Measurements from ENCODE around the gene ZBP1. TPM values are rescaled to one million over a fixed set of nuclear protein-coding genes. Genes with fewer than 3 reads are reported as not detected.

ZBP1 gene
- total RNA-seq, 1 experiment from 2014 or later, result not detected

GRCh38 chr20:57652606-57653545, 32.6 kb upstream of the ZBP1 start:
- no peaks in the 10 kb centered on the region for H3K4me1 ChIP-seq (ENCODE audit: insufficient read depth, low read length)
- BruUV-seq (replicated peaks), result no TSS peak
- H3K4me3 ChIP-seq (ENCODE audit: low read length), result no peak overlapping the region
- H3F3A ChIP-seq (ENCODE audit: low read length, unreplicated experiment), result no peaks in the 10 kb centered on the region
- ChIA-PET POLR2A (ENCODE audit: unreplicated experiment) (interaction anchor here (0.7 kb wide), 1 partner anchor 57 kb away, joined by 3 read pairs; no protein-coding TSS in a partner anchor), CTCF (interaction anchor here (1.3 to 1.5 kb wide), 2 partner anchors 30 to 434 kb away, joined by 3 to 9 read pairs; no protein-coding TSS in a partner anchor)
- no peak overlapping the region for H3K4me2 ChIP-seq (ENCODE audit: low read length)
- no peak overlapping the region for H2AFZ ChIP-seq (ENCODE audit: low read length)
- TF ChIP-seq CTCF (conservative IDR thresholded peaks at IDR 0.05; ENCODE audit: low read depth, low read length) (0 out of 2 replicates have a peak, but pooled peaks have one; percentile 19), EZH2 (IDR thresholded peaks at IDR 0.05; ENCODE audit: low read length, unreplicated experiment) (no peak), EZH2phosphoT487 (IDR thresholded peaks at IDR 0.05; ENCODE audit: borderline replicate concordance, low read length) (no peak)
- DNase-seq (no peak), ATAC-seq (no peak)
- no peaks in the 10 kb centered on the region for H3K9me3 ChIP-seq (ENCODE audit: low read length)
- no peaks in the 10 kb centered on the region for H3K27me3 ChIP-seq (ENCODE audit: low read length)
- H4K20me1 ChIP-seq (ENCODE audit: low read length), result no peaks in the 10 kb centered on the region
- H3K36me3 ChIP-seq (ENCODE audit: low read depth, low read length), result peaks cover 41% of the 10 kb centered on the region
- no peaks in the 10 kb centered on the region; the same call in 1 of the 2 replicates for H3K79me2 ChIP-seq (ENCODE audit: low read length)
- no peak overlapping the region for H3K27ac ChIP-seq (ENCODE audit: low read length)
- no peak overlapping the region for H3K9ac ChIP-seq (ENCODE audit: low read length)
- intact Hi-C loops (cut with micrococcal nuclease), result no loop called here
- H3K9me2 ChIP-seq (replicated peaks; ENCODE audit: low read length), result no peaks in the 10 kb centered on the region

- Histone ChIP-seq H3K9me2 (replicated peaks; ENCODE audit: low read length) (no peaks in the 10 kb centered on the region), H3K79me2 (ENCODE audit: low read length) (no peaks in the 10 kb centered on the region; the same call in 1 of the 2 replicates), H3K9me3 (ENCODE audit: low read length) (no peaks in the 10 kb centered on the region), H3K27me3 (ENCODE audit: low read length) (no peaks in the 10 kb centered on the region), H3K9ac (ENCODE audit: low read length) (no peak overlapping the region), H4K20me1 (ENCODE audit: low read length) (no peaks in the 10 kb centered on the region), H3K4me1 (ENCODE audit: insufficient read depth, low read length) (no peaks in the 10 kb centered on the region), H2AFZ (ENCODE audit: low read length) (no peak overlapping the region), H3K4me3 (ENCODE audit: low read length) (no peak overlapping the region), H3K36me3 (ENCODE audit: low read depth, low read length) (peaks cover 34% of the 10 kb centered on the region), H3K4me2 (ENCODE audit: low read length) (no peak overlapping the region), H3F3A (ENCODE audit: low read length, unreplicated experiment) (no peaks in the 10 kb centered on the region), H3K27ac (ENCODE audit: low read length) (no peak overlapping the region)
- DNase-seq (no peak), ATAC-seq (no peak)
- ChIA-PET POLR2A (ENCODE audit: unreplicated experiment) (no interaction called here), CTCF (interaction anchor here (0.6 to 0.7 kb wide), 3 partner anchors 30 to 768 kb away, joined by 3 to 5 read pairs (median 4); no protein-coding TSS in a partner anchor)
- no peak for TF ChIP-seq EZH2phosphoT487 (IDR thresholded peaks at IDR 0.05; ENCODE audit: borderline replicate concordance, low read length)
- TF ChIP-seq CTCF (conservative IDR thresholded peaks at IDR 0.05; ENCODE audit: low read depth, low read length), result no peak
- TF ChIP-seq EZH2 (IDR thresholded peaks at IDR 0.05; ENCODE audit: low read length, unreplicated experiment), result no peak
- no TSS peak for BruUV-seq (replicated peaks)
- intact Hi-C loops (cut with micrococcal nuclease), result no loop called here
These were observed 31.8 kb upstream of the ZBP1 start for GRCh38 chr20:57651881-57652605.
